Suprapubic skin (tissue), 4 donors: ENCODE measurements around the gene HOXA13. TPM values are rescaled to one million over a fixed set of nuclear protein-coding genes. Genes with fewer than 3 reads are reported as not detected.

ENCODE experiments used
- DNase-seq, 2 donors: peaks; one replicate each; pipeline ENCODE4 v3.0.0-alpha.2; 2019; ENCODE audit warnings: low spot score in 2 of 2
- H3K27ac ChIP-seq: fragments of 200-600 bp; sonication (generic); one replicate; pipeline ENCODE4 v1.5.1; 2019
- H3K27me3 ChIP-seq: fragments of 200-600 bp; sonication (generic); one replicate; pipeline ENCODE4 v1.5.1; 2019
- H3K36me3 ChIP-seq: fragments of 200-600 bp; sonication (generic); one replicate; pipeline ENCODE4 v1.5.1; 2019
- H3K4me1 ChIP-seq: fragments of 200-600 bp; sonication (generic); one replicate; pipeline ENCODE4 v1.5.1; 2019
- H3K4me3 ChIP-seq: fragments of 200-600 bp; sonication (generic); one replicate; pipeline ENCODE4 v1.5.1; 2019; ENCODE audit warnings: mild to moderate bottlenecking
- H3K9me3 ChIP-seq: fragments of 200-600 bp; sonication (generic); one replicate; pipeline ENCODE4 v1.5.1; 2019
- EP300 ChIP-seq: sonication (generic); formaldehyde crosslinking; IDR thresholded peaks from one replicate; pipeline ENCODE4 v1.6.1; 2017; ENCODE audit warnings: antibody characterized with exemption
- POLR2A ChIP-seq, 2 donors: fragments of 450-650 bp; IDR thresholded peaks; one replicate each; pipeline ENCODE4 v1.6.1; 2017; ENCODE audit warnings: antibody characterized with exemption in 2 of 2, mild to moderate bottlenecking in 2 of 2, moderate library complexity in 2 of 2
- POLR2AphosphoS5 ChIP-seq, 3 donors: sonication (generic); formaldehyde crosslinking; IDR thresholded peaks; one replicate each; pipeline ENCODE4 v1.6.1; 2017; ENCODE audit warnings: antibody characterized with exemption in 3 of 3
- WGBS: methylation state at CpG from one replicate; pipeline ENCODE4 v1.1.5; 2018; 5-methylcytosine and 5-hydroxymethylcytosine counted together
- total RNA-seq, 4 donors: library from RNA; depleted of rRNA; stranded (reverse); fragments of >200 nt; gene quantifications; one replicate each; pipeline ENCODE4 v1.1.0, GENCODE V29; 2016
- TF ChIP-seq, protein P1 (sequence below), 2 donors: fragments of 200-600 bp in 1 of 2; fragments of 450-650 bp in 1 of 2; sonication (generic) in 1 of 2; IDR thresholded peaks; one replicate each; pipeline ENCODE4 v1.5.1; 2016 to 2019; ENCODE audit warnings: antibody characterized with exemption in 2 of 2, mild to moderate bottlenecking in 1 of 2, moderate library complexity in 1 of 2

Gene HOXA13
- total RNA-seq, 4 donors from 2014 or later, result 0.17 TPM; not detected in 3

DNA sequence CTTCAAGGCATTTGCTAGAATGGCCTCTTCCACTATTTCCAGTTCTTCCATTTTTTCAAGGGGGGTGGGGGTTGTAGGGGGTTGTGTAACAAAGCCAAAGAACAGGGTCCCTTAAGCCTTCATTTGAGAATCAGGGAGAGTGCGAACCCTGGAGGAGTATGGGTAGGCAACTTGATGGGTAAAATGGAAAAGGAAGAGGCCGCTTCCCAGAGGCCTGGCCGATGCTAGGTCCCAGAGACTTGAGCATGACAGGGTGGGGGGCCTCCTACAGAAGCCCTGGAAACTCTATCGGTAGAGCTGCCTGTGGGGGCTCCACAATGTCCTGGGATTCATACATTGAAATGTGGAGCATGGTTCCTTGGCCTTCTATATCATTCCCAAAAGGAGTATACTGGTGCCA lies 9.1 kb upstream of the HOXA13 start:
- Histone ChIP-seq H3K36me3 (no peaks in the 10 kb centered on the region), H3K27me3 (peaks cover 100% of the 10 kb centered on the region), H3K27ac (no peak overlapping the region), H3K4me3 (no peak overlapping the region), H3K9me3 (no peaks in the 10 kb centered on the region), H3K4me1 (peaks cover 29% of the 10 kb centered on the region)
- WGBS, result 87% methylated on average over 4 of the region's 4 CpGs
- TF ChIP-seq, protein P1, sequence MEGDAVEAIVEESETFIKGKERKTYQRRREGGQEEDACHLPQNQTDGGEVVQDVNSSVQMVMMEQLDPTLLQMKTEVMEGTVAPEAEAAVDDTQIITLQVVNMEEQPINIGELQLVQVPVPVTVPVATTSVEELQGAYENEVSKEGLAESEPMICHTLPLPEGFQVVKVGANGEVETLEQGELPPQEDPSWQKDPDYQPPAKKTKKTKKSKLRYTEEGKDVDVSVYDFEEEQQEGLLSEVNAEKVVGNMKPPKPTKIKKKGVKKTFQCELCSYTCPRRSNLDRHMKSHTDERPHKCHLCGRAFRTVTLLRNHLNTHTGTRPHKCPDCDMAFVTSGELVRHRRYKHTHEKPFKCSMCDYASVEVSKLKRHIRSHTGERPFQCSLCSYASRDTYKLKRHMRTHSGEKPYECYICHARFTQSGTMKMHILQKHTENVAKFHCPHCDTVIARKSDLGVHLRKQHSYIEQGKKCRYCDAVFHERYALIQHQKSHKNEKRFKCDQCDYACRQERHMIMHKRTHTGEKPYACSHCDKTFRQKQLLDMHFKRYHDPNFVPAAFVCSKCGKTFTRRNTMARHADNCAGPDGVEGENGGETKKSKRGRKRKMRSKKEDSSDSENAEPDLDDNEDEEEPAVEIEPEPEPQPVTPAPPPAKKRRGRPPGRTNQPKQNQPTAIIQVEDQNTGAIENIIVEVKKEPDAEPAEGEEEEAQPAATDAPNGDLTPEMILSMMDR (IDR thresholded peaks at IDR 0.05), result no peak
- TF ChIP-seq POLR2A (IDR thresholded peaks at IDR 0.05), result no peak
- TF ChIP-seq POLR2AphosphoS5 (IDR thresholded peaks at IDR 0.05), result no peak
- no peak for TF ChIP-seq EP300
- no peak for DNase-seq

DNA sequence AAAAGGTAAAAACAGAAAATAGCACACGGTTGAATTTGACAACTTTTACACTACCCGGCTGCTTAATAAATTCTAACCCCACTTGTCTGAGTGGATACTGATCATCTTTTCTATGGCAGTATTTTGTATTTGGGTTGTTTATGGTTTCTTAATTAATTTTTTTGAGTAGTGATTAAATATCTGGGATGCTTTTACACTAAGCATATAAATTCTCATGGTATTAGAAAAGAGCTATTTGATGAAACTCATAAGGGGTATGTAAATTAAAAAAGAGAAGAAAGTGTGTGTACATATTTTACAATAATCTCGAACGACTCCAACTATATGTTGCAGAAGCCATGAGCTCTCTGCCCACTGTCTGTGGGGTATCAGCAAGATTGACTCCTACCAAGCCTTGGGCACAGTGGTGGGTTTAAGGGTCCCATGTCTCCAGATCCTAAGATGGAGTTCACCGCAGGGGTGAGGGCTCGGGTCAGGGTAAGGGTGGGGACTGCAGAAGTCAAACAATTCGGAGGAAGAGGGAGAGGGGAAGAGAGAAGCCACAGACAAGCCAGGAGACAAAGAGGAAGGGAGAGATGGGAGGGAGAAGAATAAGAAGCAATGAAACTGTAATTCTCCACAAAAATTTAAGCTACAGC lies 7.6 kb upstream of the HOXA13 start:
- Histone ChIP-seq H3K4me1 (peaks cover 19% of the 10 kb centered on the region), H3K36me3 (no peaks in the 10 kb centered on the region), H3K27me3 (peaks cover 100% of the 10 kb centered on the region), H3K4me3 (no peak overlapping the region), H3K27ac (no peak overlapping the region), H3K9me3 (no peaks in the 10 kb centered on the region)
- no peak for DNase-seq
- TF ChIP-seq EP300, result no peak
- no peak for TF ChIP-seq POLR2AphosphoS5 (IDR thresholded peaks at IDR 0.05)
- TF ChIP-seq POLR2A (IDR thresholded peaks at IDR 0.05), result no peak
- TF ChIP-seq, protein P1 (IDR thresholded peaks at IDR 0.05), result no peak
- WGBS, result 62% methylated on average over 7 of the region's 7 CpGs

DNA sequence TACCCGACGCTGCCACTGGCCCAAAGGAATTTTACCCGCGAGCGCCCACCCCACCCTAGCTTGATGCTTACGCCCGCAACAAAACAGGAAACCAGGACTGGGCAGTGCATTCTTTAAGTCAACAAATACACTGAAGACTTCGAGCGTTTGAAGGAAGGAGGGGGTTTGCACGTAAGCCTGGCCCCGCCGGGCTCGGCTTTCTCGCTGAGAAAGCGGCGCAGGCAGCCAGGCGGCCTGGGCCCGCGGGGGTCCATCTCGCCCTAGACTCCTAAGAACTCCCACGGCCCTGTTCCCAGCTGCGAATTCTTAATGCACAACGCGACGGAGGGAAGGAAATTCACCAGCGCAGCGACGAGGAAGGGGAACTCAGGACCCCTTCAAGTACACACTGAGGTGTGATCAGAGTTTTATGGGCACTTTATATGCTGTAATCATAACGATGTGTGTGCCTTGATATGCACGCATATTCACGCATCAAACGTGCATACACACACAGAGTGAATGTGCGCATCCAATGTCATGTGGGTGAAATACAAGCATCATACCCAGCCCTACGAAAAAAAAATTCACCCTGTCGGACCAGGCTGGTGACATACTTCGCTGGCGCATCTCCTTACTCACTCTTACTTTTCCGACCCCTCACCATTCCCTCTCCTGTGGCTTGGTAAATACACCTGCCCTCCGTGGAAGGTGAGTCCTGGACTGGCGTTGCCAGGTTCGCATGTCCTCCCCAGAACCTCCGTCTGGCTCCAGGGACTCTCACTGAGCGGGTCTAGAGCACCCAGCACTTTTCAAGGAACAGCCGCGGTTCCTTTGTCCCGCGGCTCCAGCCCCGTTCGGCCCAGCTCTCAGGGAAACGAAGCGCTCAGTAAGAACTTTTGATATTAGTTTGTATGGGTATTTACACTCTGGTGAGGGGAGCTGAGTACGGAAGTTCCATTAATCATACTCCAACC lies 5.7 kb upstream of the HOXA13 start:
- 17% methylated on average over 47 of the region's 52 CpGs for WGBS
- DNase-seq, result no peak
- Histone ChIP-seq H3K9me3 (no peaks in the 10 kb centered on the region), H3K36me3 (no peaks in the 10 kb centered on the region), H3K27ac (no peak overlapping the region), H3K4me1 (peaks cover 29% of the 10 kb centered on the region), H3K4me3 (peak overlapping the region; percentile 34), H3K27me3 (peaks cover 100% of the 10 kb centered on the region)
- TF ChIP-seq EP300, result no peak

DNA sequence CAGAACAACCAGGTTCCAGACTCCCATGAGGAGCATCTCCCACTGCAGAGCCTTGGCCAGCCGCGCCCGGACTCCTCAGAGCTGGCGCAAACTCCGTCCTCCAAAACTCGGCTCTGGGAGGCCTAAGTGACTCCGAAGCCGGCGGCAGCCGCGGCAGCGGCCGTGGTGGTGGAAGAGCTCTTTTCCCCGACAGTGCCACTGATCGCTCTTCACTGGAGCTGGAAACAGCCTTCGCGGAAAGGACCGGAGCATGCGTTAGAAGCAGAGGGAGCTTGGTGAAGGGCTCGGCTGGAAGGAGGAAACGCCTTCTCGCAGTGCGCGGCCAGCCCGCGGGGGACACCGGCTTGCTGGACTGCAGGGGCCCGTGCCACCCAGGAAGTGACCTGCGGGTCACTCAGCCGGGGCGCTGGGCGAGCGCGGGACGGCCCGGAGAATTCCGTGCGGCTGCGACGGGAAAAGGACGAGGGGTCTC lies 5.0 kb upstream of the HOXA13 start:
- DNase-seq, result peak in 1 of 2 donors; percentile 81
- 6% methylated on average over 37 of the region's 41 CpGs for WGBS
- peaks cover 100% of the 10 kb centered on the region for H3K27me3 ChIP-seq

DNA sequence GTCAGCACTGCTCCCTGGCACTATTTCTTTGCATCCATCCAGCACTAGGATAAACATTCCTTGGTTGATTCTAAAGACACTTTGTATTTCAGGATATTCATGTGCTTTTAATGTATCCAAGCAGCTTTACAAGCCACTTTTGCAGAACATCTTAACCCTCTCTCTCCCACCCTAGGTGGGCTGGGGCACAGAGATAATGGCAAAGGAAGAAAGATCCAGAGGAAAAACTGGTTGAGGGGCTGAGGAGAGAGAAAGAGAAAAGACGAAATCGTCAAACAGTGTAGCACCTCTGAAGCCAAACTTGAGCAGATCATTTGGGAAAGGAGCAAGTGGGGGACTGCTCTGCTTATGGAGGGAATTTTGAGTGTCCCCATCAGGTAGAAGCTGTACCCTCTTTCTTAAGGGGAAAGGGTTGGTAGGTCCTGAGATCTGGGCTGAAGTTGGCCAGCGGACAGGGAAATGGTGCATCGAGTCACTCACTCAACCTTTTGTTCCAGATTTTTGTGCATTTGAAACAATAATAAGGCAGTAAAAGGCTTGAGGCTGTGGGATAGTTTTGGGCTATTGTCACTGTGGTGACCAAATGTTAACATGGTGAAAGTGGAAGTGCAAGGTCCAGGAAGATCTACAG lies 4.2 kb upstream of the HOXA13 start:
- Histone ChIP-seq H3K9me3 (no peaks in the 10 kb centered on the region), H3K27me3 (peaks cover 99% of the 10 kb centered on the region), H3K27ac (no peak overlapping the region), H3K4me3 (no peak overlapping the region), H3K4me1 (peaks cover 38% of the 10 kb centered on the region), H3K36me3 (no peaks in the 10 kb centered on the region)
- peak in 1 of 2 donors; percentile 31 for DNase-seq
- TF ChIP-seq EP300 (no peak), POLR2A (IDR thresholded peaks at IDR 0.05) (no peak), POLR2AphosphoS5 (IDR thresholded peaks at IDR 0.05) (no peak)
- TF ChIP-seq, protein P1 (IDR thresholded peaks at IDR 0.05), result no peak
- 52% methylated on average over 4 of the region's 4 CpGs for WGBS

More for the DNA sequence above, 5.0 kb upstream of the HOXA13 start:
- Histone ChIP-seq H3K27ac (no peak overlapping the region), H3K4me3 (peak overlapping the region; percentile 34), H3K36me3 (no peaks in the 10 kb centered on the region), H3K4me1 (peaks cover 34% of the 10 kb centered on the region), H3K9me3 (no peaks in the 10 kb centered on the region)
- TF ChIP-seq POLR2AphosphoS5 (IDR thresholded peaks at IDR 0.05), result no peak
- TF ChIP-seq, protein P1 (IDR thresholded peaks at IDR 0.05), result no peak
- TF ChIP-seq POLR2A (IDR thresholded peaks at IDR 0.05), result no peak
- TF ChIP-seq EP300, result no peak
